ENCODE measurements around the gene SLIT3. TPM values are rescaled to one million over a fixed set of nuclear protein-coding genes. Genes with fewer than 3 reads are reported as not detected.

The SLIT3 gene
- total RNA-seq, 1 donor from 2014 or later, result 31.8 TPM

GRCh38 chr5:168875832-168876231 is 425.1 kb downstream of the SLIT3 start:
- no peak for DNase-seq (ENCODE audit: extremely low spot score, unreplicated experiment)
- H3K9me3 Mint-ChIP-seq (ENCODE audit: unreplicated experiment), result no peaks in the 10 kb centered on the region
- no peak for TF ChIP-seq CTCF (IDR thresholded peaks at IDR 0.05)
- no peaks in the 10 kb centered on the region for H3K27me3 Mint-ChIP-seq (ENCODE audit: unreplicated experiment)
- H3K4me1 Mint-ChIP-seq (ENCODE audit: unreplicated experiment), result peaks cover 15% of the 10 kb centered on the region
- no peaks in the 10 kb centered on the region for H3K36me3 Mint-ChIP-seq (ENCODE audit: unreplicated experiment)
- H3K4me3 Mint-ChIP-seq (ENCODE audit: unreplicated experiment), result no peak overlapping the region
- no peak overlapping the region for H3K27ac Mint-ChIP-seq (ENCODE audit: unreplicated experiment)

GRCh38 chr5:168874713-168875380 is 426.1 kb downstream of the SLIT3 start:
- Mint-ChIP-seq H3K9me3 (ENCODE audit: unreplicated experiment) (no peaks in the 10 kb centered on the region), H3K36me3 (ENCODE audit: unreplicated experiment) (no peaks in the 10 kb centered on the region), H3K4me1 (ENCODE audit: unreplicated experiment) (peaks cover 15% of the 10 kb centered on the region), H3K27me3 (ENCODE audit: unreplicated experiment) (no peaks in the 10 kb centered on the region), H3K4me3 (ENCODE audit: unreplicated experiment) (no peak overlapping the region), H3K27ac (ENCODE audit: unreplicated experiment) (no peak overlapping the region)
- TF ChIP-seq CTCF (IDR thresholded peaks at IDR 0.05), result peak; percentile 27
- DNase-seq (ENCODE audit: extremely low spot score, unreplicated experiment), result no peak

- no peak overlapping the region for H3K27ac Mint-ChIP-seq (ENCODE audit: unreplicated experiment)
- H3K36me3 Mint-ChIP-seq (ENCODE audit: unreplicated experiment), result no peaks in the 10 kb centered on the region
- no peaks in the 10 kb centered on the region for H3K27me3 Mint-ChIP-seq (ENCODE audit: unreplicated experiment)
- peaks cover 10% of the 10 kb centered on the region for H3K4me1 Mint-ChIP-seq (ENCODE audit: unreplicated experiment)
- no peak for TF ChIP-seq CTCF (IDR thresholded peaks at IDR 0.05)
- H3K4me3 Mint-ChIP-seq (ENCODE audit: unreplicated experiment), result no peak overlapping the region
- H3K9me3 Mint-ChIP-seq (ENCODE audit: unreplicated experiment), result no peaks in the 10 kb centered on the region
- no peak for DNase-seq (ENCODE audit: extremely low spot score, unreplicated experiment)
Measured at GRCh38 chr5:168872246-168872645, 428.7 kb downstream of the SLIT3 start.

- Mint-ChIP-seq H3K27ac (ENCODE audit: unreplicated experiment) (no peak overlapping the region), H3K4me3 (ENCODE audit: unreplicated experiment) (no peak overlapping the region), H3K27me3 (ENCODE audit: unreplicated experiment) (no peaks in the 10 kb centered on the region), H3K4me1 (ENCODE audit: unreplicated experiment) (peaks cover 11% of the 10 kb centered on the region), H3K9me3 (ENCODE audit: unreplicated experiment) (no peaks in the 10 kb centered on the region), H3K36me3 (ENCODE audit: unreplicated experiment) (no peaks in the 10 kb centered on the region)
- TF ChIP-seq CTCF (IDR thresholded peaks at IDR 0.05), result no peak
- no peak for DNase-seq (ENCODE audit: extremely low spot score, unreplicated experiment)
Measured at GRCh38 chr5:168870910-168871309, 430.0 kb downstream of the SLIT3 start.

GRCh38 chr5:168869615-168870227 is 431.2 kb downstream of the SLIT3 start:
- H3K9me3 Mint-ChIP-seq (ENCODE audit: unreplicated experiment), result no peaks in the 10 kb centered on the region
- no peak for DNase-seq (ENCODE audit: extremely low spot score, unreplicated experiment)
- peaks cover 12% of the 10 kb centered on the region for H3K4me1 Mint-ChIP-seq (ENCODE audit: unreplicated experiment)
- no peaks in the 10 kb centered on the region for H3K27me3 Mint-ChIP-seq (ENCODE audit: unreplicated experiment)
- H3K27ac Mint-ChIP-seq (ENCODE audit: unreplicated experiment), result no peak overlapping the region
- H3K4me3 Mint-ChIP-seq (ENCODE audit: unreplicated experiment), result no peak overlapping the region
- TF ChIP-seq CTCF (IDR thresholded peaks at IDR 0.05), result no peak
- H3K36me3 Mint-ChIP-seq (ENCODE audit: unreplicated experiment), result no peaks in the 10 kb centered on the region
